ENCODE data around the gene SNHG17. TPM values are rescaled to one million over a fixed set of nuclear protein-coding genes. Genes with fewer than 3 reads are reported as not detected.
"Not testable (repeated sequence)": the region's sequence is repeated elsewhere in the genome, so short reads cannot be mapped to it uniquely, and the experiment has no call there.

Gene SNHG17
- total and polyA plus RNA-seq, 12 donors, result 4.2 to 25.9 (median 6.7) TPM

- Histone ChIP-seq H3K4me3 (no peak overlapping the region), H3K27me3 (no peaks in the 10 kb centered on the region), H3K36me3 (peaks cover 0 to 90% (median 0%) of the 10 kb centered on the region in 9 donors), H3K4me1 (peaks cover 0 to 4% (median under 1%) of the 10 kb centered on the region in 9 donors), H3K9me3 (no peaks in the 10 kb centered on the region), H3K27ac (no peak overlapping the region)
- intact Hi-C loops (cut with DNase I), result no loop called here
- TF ChIP-seq CTCF (IDR thresholded peaks at IDR 0.05), result no peak
- ATAC-seq (peak in 2 of 8 donors; percentile 23), DNase-seq (no peak)
- WGBS, 2 donors, result 81 to 82% methylated on average over 9 of the region's 9 CpGs
Observed at GRCh38 chr20:38412877-38413577, 22.1 kb downstream of the SNHG17 start.

GRCh38 chr20:38407822-38408221, 27.3 kb downstream of the SNHG17 start:
- H3K27me3 ChIP-seq, DNase-seq, ATAC-seq, H3K27ac ChIP-seq, H3K4me3 ChIP-seq, H3K9me3 ChIP-seq, H3K4me1 ChIP-seq: not testable (repeated sequence)
- H3K36me3 ChIP-seq, result peaks cover 0 to 39% (median 0%) of the 10 kb centered on the region in 9 donors
- 83 to 90% methylated on average over 7 of the region's 9 CpGs for WGBS, 2 donors
- intact Hi-C loops (cut with DNase I), result loop anchor here in 8 of 10 donors (5.0 to 10.0 kb wide), 7 partner anchors 63 to 843 kb away; partner anchors contain the start of gene LBP (in 1 of the 8)

- Histone ChIP-seq H3K36me3 (peaks cover 0 to 34% (median 0%) of the 10 kb centered on the region in 9 donors), H3K4me3 (no peak overlapping the region), H3K27me3 (peaks cover 0 to 2% (median 0%) of the 10 kb centered on the region in 7 donors), H3K9me3 (no peaks in the 10 kb centered on the region), H3K4me1 (no peaks in the 10 kb centered on the region), H3K27ac (no peak overlapping the region)
- intact Hi-C loops (cut with DNase I), result loop anchor here in 8 of 10 donors (5.0 to 10.0 kb wide), 7 partner anchors 63 to 843 kb away; partner anchors contain the start of gene LBP (in 1 of the 8)
- WGBS, 2 donors, result 93% methylated on average over 20 to 28 of the region's 29 CpGs
- no peak for TF ChIP-seq CTCF (IDR thresholded peaks at IDR 0.05)
- DNase-seq, result peak in 1 of 2 donors; percentile 14
- ATAC-seq, result no peak
Observed at GRCh38 chr20:38407321-38407720, 27.8 kb downstream of the SNHG17 start.

- intact Hi-C loops (cut with DNase I), result loop anchor here in 8 of 10 donors (5.0 to 10.0 kb wide), 7 partner anchors 62 to 842 kb away; partner anchors contain the start of gene LBP (in 1 of the 8)
- WGBS, 2 donors, result 90 to 92% methylated on average over 5 of the region's 5 CpGs
Observed at GRCh38 chr20:38406476-38406875, 28.7 kb downstream of the SNHG17 start.

More at GRCh38 chr20:38406476-38406875, 28.7 kb downstream of the SNHG17 start:
- Histone ChIP-seq H3K9me3 (no peaks in the 10 kb centered on the region), H3K27me3 (peaks cover 0 to 7% (median 0%) of the 10 kb centered on the region in 7 donors), H3K36me3 (peaks cover 0 to 27% (median 0%) of the 10 kb centered on the region in 9 donors), H3K4me1 (no peaks in the 10 kb centered on the region), H3K27ac (no peak overlapping the region), H3K4me3 (no peak overlapping the region)
- no peak for TF ChIP-seq CTCF (IDR thresholded peaks at IDR 0.05)
- ATAC-seq (no peak), DNase-seq (no peak)
